T47D (cell line): ENCODE data around the gene ABCA2.

ENCODE experiments used
- DNase-seq, 2 experiments: peaks; one replicate each; pipeline versions ENCODE4 v3.0.0 to v3.0.0-alpha.2; 2011 to 2012; ENCODE audit warnings: low read depth in 1 of 2, low spot score in 1 of 2
- JUND ChIP-seq: IDR thresholded peaks from 2 replicates; pipeline ENCODE4 v1.6.1; 2012; ENCODE audit warnings: low read depth
- in situ Hi-C: cut with HindIII; loops from 2 replicates; pipeline ENCODE4 v1.10.0; 2016; ENCODE audit warnings: low sequenced_read_pairs, low pct_unique_long_range_greater_than_20kb

The ABCA2 gene

GRCh38 chr9:137019891-137020683 lies 8.0 kb downstream of the ABCA2 start:
- no peak for TF ChIP-seq JUND
- in situ Hi-C loops = no loop called here
- no peak for DNase-seq

- TF ChIP-seq JUND = no peak
- in situ Hi-C loops = no loop called here
- DNase-seq = no peak
These were observed 9.1 kb downstream of the ABCA2 start for GRCh38 chr9:137018761-137019559.

- TF ChIP-seq JUND = no peak
- no peak for DNase-seq
- in situ Hi-C loops = no loop called here
These were observed 10.1 kb downstream of the ABCA2 start for GRCh38 chr9:137017791-137018497.

GRCh38 chr9:137017071-137017470 lies 11.0 kb downstream of the ABCA2 start:
- TF ChIP-seq JUND = no peak
- no peak for DNase-seq
- in situ Hi-C loops = no loop called here

GRCh38 chr9:137016436-137016835 lies 11.6 kb downstream of the ABCA2 start:
- in situ Hi-C loops = no loop called here
- DNase-seq = no peak
- TF ChIP-seq JUND = no peak

GRCh38 chr9:137015976-137016375 lies 12.1 kb downstream of the ABCA2 start:
- no peak for TF ChIP-seq JUND
- no peak for DNase-seq
- in situ Hi-C loops = no loop called here

GRCh38 chr9:137015540-137015930 lies 12.5 kb downstream of the ABCA2 start:
- no peak for DNase-seq
- in situ Hi-C loops = no loop called here
- TF ChIP-seq JUND = no peak

- DNase-seq = no peak
- TF ChIP-seq JUND = no peak
- in situ Hi-C loops = no loop called here
These were observed 13.1 kb downstream of the ABCA2 start for GRCh38 chr9:137014776-137015539.

GRCh38 chr9:137014166-137014565 lies 13.9 kb downstream of the ABCA2 start:
- DNase-seq = no peak
- no peak for TF ChIP-seq JUND
- in situ Hi-C loops = no loop called here

- in situ Hi-C loops = no loop called here
- TF ChIP-seq JUND = no peak
- DNase-seq = no peak
These were observed 14.5 kb downstream of the ABCA2 start for GRCh38 chr9:137013571-137013940.

GRCh38 chr9:137012694-137013570 lies 15.1 kb downstream of the ABCA2 start:
- no peak for TF ChIP-seq JUND
- in situ Hi-C loops = no loop called here
- DNase-seq = no peak
